CD4-positive, CD25-positive, alpha-beta regulatory T cell (primary cell): ENCODE results near the gene EPB41L4B. TPM values are rescaled to one million over a fixed set of nuclear protein-coding genes. Genes with fewer than 3 reads are reported as not detected.

ENCODE experiments used
- ATAC-seq, 2 donors: fragments of 150-1000 bp; cut with Tn5 transposase; one replicate each; pipeline ENCODE4 v1.10.0; 2021; ENCODE audit warnings: low read depth in 2 of 2, moderate number of reproducible peaks in 2 of 2, moderate library complexity in 1 of 2
- DNase-seq, 3 donors: peaks; one replicate each; pipeline versions ENCODE4 v3.0.0 to v3.0.0-alpha.2; 2012 to 2022; ENCODE audit warnings: mixed read lengths in 1 of 3
- H3K27ac ChIP-seq: one replicate; pipeline ENCODE4 v1.7.0; 2013; ENCODE audit warnings: mild to moderate bottlenecking, low read length; ENCODE audit not compliant: insufficient read depth, poor library complexity, severe bottlenecking
- H3K27me3 ChIP-seq: one replicate; pipeline ENCODE4 v1.7.0; 2013; ENCODE audit warnings: low read length; ENCODE audit not compliant: control insufficient read depth, insufficient read depth
- H3K36me3 ChIP-seq: one replicate; pipeline ENCODE4 v1.7.0; 2013; ENCODE audit warnings: mild to moderate bottlenecking, low read length, moderate library complexity; ENCODE audit not compliant: control insufficient read depth, insufficient read depth
- H3K4me1 ChIP-seq: 2 replicates; pipeline ENCODE4 v1.7.0; 2013; ENCODE audit warnings: mild to moderate bottlenecking, low read length; ENCODE audit not compliant: insufficient read depth, control insufficient read depth, poor library complexity, severe bottlenecking
- H3K4me3 ChIP-seq: one replicate; pipeline ENCODE4 v1.7.0; 2013; ENCODE audit warnings: low read depth, mild to moderate bottlenecking, low read length, moderate library complexity
- H3K9me3 ChIP-seq, 2 experiments: 1 replicate in 1 of 2; 2 replicates in 1 of 2; pipeline ENCODE4 v1.7.0; 2013; ENCODE audit warnings: low read length in 2 of 2, mild to moderate bottlenecking in 1 of 2, moderate library complexity in 1 of 2; ENCODE audit not compliant: control insufficient read depth in 2 of 2
- H3K27ac Mint-ChIP-seq, 3 donors: one replicate each; pipeline ENCODE4 v1.8.0; 2020 to 2022; ENCODE audit warnings: mild to moderate bottlenecking in 3 of 3, mixed read lengths in 3 of 3, moderate library complexity in 2 of 3
- H3K27me3 Mint-ChIP-seq: one replicate; pipeline ENCODE4 v1.8.0; 2022; ENCODE audit warnings: mild to moderate bottlenecking, mixed read lengths
- H3K36me3 Mint-ChIP-seq: one replicate; pipeline ENCODE4 v1.8.0; 2020; ENCODE audit warnings: mixed read lengths
- H3K4me1 Mint-ChIP-seq, 4 donors: one replicate each; pipeline ENCODE4 v1.8.0; 2020 to 2022; ENCODE audit warnings: mixed read lengths in 4 of 4, mild to moderate bottlenecking in 1 of 4
- H3K4me3 Mint-ChIP-seq, 4 donors: one replicate each; pipeline ENCODE4 v1.8.0; 2020 to 2022; ENCODE audit warnings: mild to moderate bottlenecking in 4 of 4, mixed read lengths in 4 of 4, moderate library complexity in 3 of 4
- H3K9me3 Mint-ChIP-seq, 7 donors: one replicate each; pipeline ENCODE4 v1.8.0; 2020 to 2022; ENCODE audit warnings: mixed read lengths in 7 of 7, mild to moderate bottlenecking in 3 of 7, moderate library complexity in 2 of 7
- polyA plus RNA-seq, 4 donors: library from polyadenylated mRNA; unstranded; fragments of 300-500 nt; fragmentation: Illumina TruSeq; gene quantifications; one replicate each; pipeline ENCODE4 v1.2.3, GENCODE V29; 2021
- total RNA-seq: library from RNA; stranded (reverse); gene quantifications from one replicate; pipeline ENCODE4 v1.2.3, GENCODE V29; 2022

Gene EPB41L4B
- total and polyA plus RNA-seq, 5 donors from 2014 or later, result not detected

DNA sequence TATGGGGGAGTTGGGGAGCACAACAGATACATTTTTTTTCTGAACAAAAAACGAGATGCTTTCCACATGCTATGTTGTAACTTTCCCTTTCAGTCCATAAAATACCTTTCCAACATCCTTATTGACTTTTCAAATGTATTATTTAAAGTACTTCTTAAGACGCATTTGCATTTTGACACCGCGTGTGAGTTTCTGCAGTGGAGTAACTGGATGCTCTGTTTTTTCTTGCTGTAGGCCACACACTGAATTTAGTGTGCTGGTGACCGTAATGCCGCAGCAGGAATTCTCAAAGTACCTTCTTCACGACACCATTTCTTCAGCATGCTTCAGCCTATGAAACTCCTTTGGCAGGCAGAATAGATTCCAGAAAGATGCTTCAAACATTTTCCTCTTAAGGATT is 14.3 kb upstream of the EPB41L4B start:
- Histone ChIP-seq H3K4me3 (no peak overlapping the region), H3K36me3 (no peaks in the 10 kb centered on the region), H3K27ac (no peak overlapping the region), H3K9me3 (no peaks in the 10 kb centered on the region), H3K27me3 (no peaks in the 10 kb centered on the region), H3K4me1 (no peaks in the 10 kb centered on the region)
- DNase-seq (no peak), ATAC-seq (no peak)
- H3K4me3 Mint-ChIP-seq, result no peak overlapping the region
- no peaks in the 10 kb centered on the region for H3K4me1 Mint-ChIP-seq
- no peak overlapping the region for H3K27ac Mint-ChIP-seq
- peaks cover 0 to 1% (median 0%) of the 10 kb centered on the region in 7 donors for H3K9me3 Mint-ChIP-seq
- no peaks in the 10 kb centered on the region for H3K36me3 Mint-ChIP-seq
- H3K27me3 Mint-ChIP-seq, result peaks cover 6% of the 10 kb centered on the region

DNA sequence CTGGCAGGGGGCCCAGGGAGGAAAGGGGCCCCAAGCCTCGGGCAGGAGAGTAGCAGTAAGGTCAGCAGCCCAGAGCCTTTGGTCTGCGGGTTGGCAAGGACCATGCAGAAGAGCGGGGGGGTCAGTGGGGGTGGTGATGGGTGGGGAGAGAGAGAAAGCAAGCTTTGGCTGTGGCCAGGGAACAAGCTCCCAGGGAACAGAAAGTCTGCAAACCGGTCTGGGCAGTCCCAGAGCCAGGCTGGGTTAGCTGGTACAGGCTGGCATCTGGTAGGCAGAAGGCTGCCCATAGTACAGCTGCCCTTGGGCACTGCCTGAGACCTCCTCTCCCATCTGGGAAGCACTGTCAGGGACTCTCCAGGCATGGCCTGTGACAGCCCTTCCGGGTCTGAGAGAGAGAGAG is 10.5 kb upstream of the EPB41L4B start:
- Histone ChIP-seq H3K27ac (no peak overlapping the region), H3K27me3 (peaks cover 2% of the 10 kb centered on the region), H3K4me3 (no peak overlapping the region), H3K36me3 (no peaks in the 10 kb centered on the region), H3K4me1 (no peaks in the 10 kb centered on the region), H3K9me3 (no peaks in the 10 kb centered on the region)
- H3K27me3 Mint-ChIP-seq, result peaks cover 6% of the 10 kb centered on the region
- no peak overlapping the region for H3K27ac Mint-ChIP-seq
- H3K4me3 Mint-ChIP-seq, result no peak overlapping the region
- DNase-seq (no peak), ATAC-seq (no peak)
- no peaks in the 10 kb centered on the region for H3K36me3 Mint-ChIP-seq
- H3K4me1 Mint-ChIP-seq, result no peaks in the 10 kb centered on the region
- H3K9me3 Mint-ChIP-seq, result peaks cover 0 to 1% (median 0%) of the 10 kb centered on the region in 7 donors

GRCh38 chr9:109329638-109330258 is 8.9 kb upstream of the EPB41L4B start:
- peaks cover 0 to 3% (median 0%) of the 10 kb centered on the region in 7 donors for H3K9me3 Mint-ChIP-seq
- DNase-seq (no peak), ATAC-seq (no peak)
- Histone ChIP-seq H3K27me3 (peaks cover 2% of the 10 kb centered on the region), H3K36me3 (no peaks in the 10 kb centered on the region), H3K9me3 (no peaks in the 10 kb centered on the region), H3K4me3 (no peak overlapping the region), H3K4me1 (no peaks in the 10 kb centered on the region), H3K27ac (no peak overlapping the region)
- no peaks in the 10 kb centered on the region for H3K4me1 Mint-ChIP-seq
- H3K36me3 Mint-ChIP-seq, result no peaks in the 10 kb centered on the region
- no peak overlapping the region for H3K4me3 Mint-ChIP-seq
- no peaks in the 10 kb centered on the region for H3K27me3 Mint-ChIP-seq
- H3K27ac Mint-ChIP-seq, result no peak overlapping the region

DNA sequence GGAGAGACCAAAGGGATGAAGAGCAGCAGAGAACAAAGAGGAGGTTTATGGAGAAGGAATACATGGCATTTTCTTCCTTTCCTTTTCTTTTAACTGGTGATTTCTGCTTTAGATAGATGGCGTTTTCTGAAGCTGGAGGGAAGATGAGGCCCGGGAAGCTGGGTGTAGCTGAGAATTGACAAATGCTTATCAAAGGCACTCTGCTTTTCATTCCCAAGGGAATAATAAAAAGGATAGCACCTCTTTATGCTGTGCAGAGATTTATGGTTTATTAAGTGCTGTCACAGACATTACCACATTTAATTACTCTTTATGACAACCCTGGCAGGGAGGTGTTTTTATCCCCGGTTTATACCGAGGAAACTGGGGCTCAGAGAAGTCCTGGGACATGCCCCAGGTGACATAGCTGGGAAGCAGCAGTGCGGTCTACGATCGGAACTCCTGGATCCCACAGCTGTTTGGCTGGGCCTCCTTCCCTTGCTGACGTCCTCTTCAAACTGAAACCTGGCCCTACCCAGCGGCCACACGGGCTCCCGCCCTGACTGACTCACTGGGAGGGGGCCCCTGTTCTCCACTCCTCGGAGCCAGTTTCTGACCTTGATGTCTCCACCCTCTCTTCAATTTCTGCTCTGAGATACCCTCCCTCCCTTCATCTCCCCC is 8.2 kb upstream of the EPB41L4B start:
- H3K4me1 Mint-ChIP-seq, result no peaks in the 10 kb centered on the region
- no peaks in the 10 kb centered on the region for H3K36me3 Mint-ChIP-seq
- peaks cover 2% of the 10 kb centered on the region for H3K27me3 ChIP-seq
- H3K4me1 ChIP-seq, result no peaks in the 10 kb centered on the region
- H3K27ac Mint-ChIP-seq, result no peak overlapping the region
- DNase-seq, result no peak
- H3K9me3 Mint-ChIP-seq, result peaks cover 0 to 3% (median 0%) of the 10 kb centered on the region in 7 donors
- no peak overlapping the region for H3K4me3 ChIP-seq
- H3K9me3 ChIP-seq, result no peaks in the 10 kb centered on the region
- ATAC-seq, result no peak
- H3K36me3 ChIP-seq, result no peaks in the 10 kb centered on the region
- peaks cover 3% of the 10 kb centered on the region for H3K27me3 Mint-ChIP-seq
- no peak overlapping the region for H3K4me3 Mint-ChIP-seq
- H3K27ac ChIP-seq, result no peak overlapping the region

DNA sequence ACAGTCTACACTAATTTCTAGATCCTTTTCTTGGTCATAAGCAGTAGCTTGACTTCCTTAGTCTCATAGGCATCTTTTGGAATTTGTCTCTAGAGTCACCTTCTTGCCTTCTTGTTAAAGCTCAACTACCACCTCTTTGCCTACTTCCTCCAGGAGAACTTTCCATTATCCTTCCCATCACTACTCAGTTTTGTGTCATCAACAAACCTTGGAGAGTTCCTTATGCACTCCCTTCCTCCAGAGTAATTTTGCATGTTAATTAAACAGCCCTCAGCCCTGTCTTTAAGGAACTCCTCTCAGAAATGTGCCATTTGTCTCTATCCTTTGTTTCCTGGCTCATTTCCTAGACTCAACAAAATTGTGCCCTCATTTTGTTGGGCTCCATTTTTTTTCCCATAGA is 4.2 kb upstream of the EPB41L4B start:
- no peak for ATAC-seq
- peaks cover 30% of the 10 kb centered on the region for H3K27me3 Mint-ChIP-seq

GRCh38 chr9:109323771-109324170 is 2.9 kb upstream of the EPB41L4B start:
- peaks cover 40% of the 10 kb centered on the region for H3K27me3 Mint-ChIP-seq
- ATAC-seq (no peak), DNase-seq (no peak)
- Histone ChIP-seq H3K4me3 (no peak overlapping the region), H3K4me1 (peaks cover 6% of the 10 kb centered on the region), H3K36me3 (no peaks in the 10 kb centered on the region), H3K9me3 (no peaks in the 10 kb centered on the region), H3K27me3 (peaks cover 2% of the 10 kb centered on the region), H3K27ac (no peak overlapping the region)
- no peaks in the 10 kb centered on the region for H3K36me3 Mint-ChIP-seq
- H3K4me1 Mint-ChIP-seq, result peaks cover 0 to 10% (median 4%) of the 10 kb centered on the region in 4 donors
- H3K9me3 Mint-ChIP-seq, result peaks cover 0 to 3% (median 0%) of the 10 kb centered on the region in 7 donors
- no peak overlapping the region for H3K4me3 Mint-ChIP-seq
- H3K27ac Mint-ChIP-seq, result no peak overlapping the region

More for the DNA sequence above, 4.2 kb upstream of the EPB41L4B start:
- Histone ChIP-seq H3K27ac (no peak overlapping the region), H3K9me3 (no peaks in the 10 kb centered on the region), H3K27me3 (peaks cover 2% of the 10 kb centered on the region), H3K4me3 (no peak overlapping the region), H3K36me3 (no peaks in the 10 kb centered on the region), H3K4me1 (no peaks in the 10 kb centered on the region)
- H3K9me3 Mint-ChIP-seq, result peaks cover 0 to 3% (median 0%) of the 10 kb centered on the region in 7 donors
- DNase-seq, result no peak
- H3K4me1 Mint-ChIP-seq, result peaks cover 0 to 8% (median 4%) of the 10 kb centered on the region in 4 donors
- H3K36me3 Mint-ChIP-seq, result no peaks in the 10 kb centered on the region
- no peak overlapping the region for H3K4me3 Mint-ChIP-seq
- H3K27ac Mint-ChIP-seq, result no peak overlapping the region

GRCh38 chr9:109321727-109322126 is 868 bp upstream of the EPB41L4B start:
- Mint-ChIP-seq H3K27ac (peak overlapping the region in 2 of 3 donors; percentile 45 to 53), H3K36me3 (no peaks in the 10 kb centered on the region), H3K4me1 (peaks cover 0 to 13% (median 4%) of the 10 kb centered on the region in 4 donors), H3K27me3 (peaks cover 60% of the 10 kb centered on the region), H3K4me3 (peak overlapping the region; percentile 80 to 86 (median 84)), H3K9me3 (peaks cover 0 to 3% (median 0%) of the 10 kb centered on the region in 7 donors)
- Histone ChIP-seq H3K4me3 (no peak overlapping the region), H3K36me3 (no peaks in the 10 kb centered on the region), H3K27me3 (peaks cover 12% of the 10 kb centered on the region), H3K9me3 (no peaks in the 10 kb centered on the region), H3K27ac (no peak overlapping the region), H3K4me1 (peaks cover 6% of the 10 kb centered on the region)
- DNase-seq, result no peak
- no peak for ATAC-seq

- H3K4me1 Mint-ChIP-seq, result peaks cover 0 to 13% (median 4%) of the 10 kb centered on the region in 4 donors
- no peak for DNase-seq
- H3K9me3 Mint-ChIP-seq, result peaks cover 0 to 5% (median 0%) of the 10 kb centered on the region in 7 donors
- H3K27me3 Mint-ChIP-seq, result peaks cover 74% of the 10 kb centered on the region
- no peaks in the 10 kb centered on the region for H3K9me3 ChIP-seq
- ATAC-seq, result no peak
- no peaks in the 10 kb centered on the region for H3K36me3 Mint-ChIP-seq
- H3K27me3 ChIP-seq, result peaks cover 12% of the 10 kb centered on the region
- no peak overlapping the region for H3K27ac Mint-ChIP-seq
- peaks cover 6% of the 10 kb centered on the region for H3K4me1 ChIP-seq
- no peaks in the 10 kb centered on the region for H3K36me3 ChIP-seq
- no peak overlapping the region for H3K4me3 ChIP-seq
- H3K4me3 Mint-ChIP-seq, result no peak overlapping the region
- no peak overlapping the region for H3K27ac ChIP-seq
These were observed 523 bp downstream of the EPB41L4B start for GRCh38 chr9:109320331-109320741.
